IPS-20b (cell line): Measurements from ENCODE around the gene SULT4A1.
"Not testable (repeated sequence)": the region's sequence is repeated elsewhere in the genome, so short reads cannot be mapped to it uniquely, and the experiment has no call there.

ENCODE experiments used
- H3K27ac ChIP-seq: one replicate; pipeline ENCODE4 v1.5.1; 2013; ENCODE audit warnings: low read length
- H3K27me3 ChIP-seq: 2 replicates; pipeline ENCODE4 v1.6.1; 2013; ENCODE audit warnings: mild to moderate bottlenecking, low read length, inconsistent platforms; ENCODE audit not compliant: insufficient read depth
- H3K36me3 ChIP-seq: 2 replicates; pipeline ENCODE4 v1.6.1; 2013; ENCODE audit warnings: low read depth, mild to moderate bottlenecking, inconsistent platforms, low read length, moderate library complexity; ENCODE audit not compliant: insufficient read depth
- H3K4me1 ChIP-seq: 2 replicates; pipeline ENCODE4 v1.6.1; 2013; ENCODE audit warnings: mild to moderate bottlenecking, control low read depth, inconsistent platforms, low read length, moderate library complexity; ENCODE audit not compliant: insufficient read depth
- H3K4me3 ChIP-seq: 2 replicates; pipeline ENCODE4 v1.5.1; 2013; ENCODE audit warnings: mild to moderate bottlenecking, low read length, inconsistent platforms
- H3K9ac ChIP-seq: 2 replicates; pipeline ENCODE4 v1.6.1; 2013; ENCODE audit warnings: low read depth, mild to moderate bottlenecking, inconsistent platforms, low read length, moderate library complexity
- H3K9me3 ChIP-seq: 2 replicates; pipeline ENCODE4 v1.6.1; 2013; ENCODE audit warnings: mild to moderate bottlenecking, low read depth, low read length, inconsistent platforms; ENCODE audit not compliant: insufficient read depth

Gene SULT4A1

GRCh38 chr22:43862074-43862881 lies at the start of gene SULT4A1:
Gene SULT4A1, minus strand, starts transcription at chr22:43862513. Its CDS starts 131 bp downstream, at chr22:43862382.
- H3K36me3 ChIP-seq, result no peaks in the 10 kb centered on the region
- no peak within 1 kb of the TSS for H3K27ac ChIP-seq
- H3K9ac ChIP-seq, result peak within 1 kb of the TSS; percentile 5; the same call in 1 of the 2 replicates
- peaks cover 18% of the 10 kb centered on the region for H3K4me1 ChIP-seq
- H3K4me3 ChIP-seq, result peak within 1 kb of the TSS; percentile 69
- H3K27me3 ChIP-seq, result peaks cover 12% of the 10 kb centered on the region; the same call in 1 of the 2 replicates
- no peaks in the 10 kb centered on the region; the same call in 1 of the 2 replicates for H3K9me3 ChIP-seq

GRCh38 chr22:43911351-43911750 lies 49.0 kb upstream of the SULT4A1 start:
- no peaks in the 10 kb centered on the region for H3K36me3 ChIP-seq
- peaks cover 5% of the 10 kb centered on the region; the same call in 1 of the 2 replicates for H3K4me1 ChIP-seq
- no peaks in the 10 kb centered on the region; the same call in 1 of the 2 replicates for H3K27me3 ChIP-seq
- no peaks in the 10 kb centered on the region for H3K9me3 ChIP-seq
- H3K4me3 ChIP-seq, result no peak overlapping the region
- H3K27ac ChIP-seq, result no peak overlapping the region
- H3K9ac ChIP-seq, result no peak overlapping the region

- H3K27ac ChIP-seq, result no peak overlapping the region
- no peak overlapping the region for H3K9ac ChIP-seq
- no peak overlapping the region for H3K4me3 ChIP-seq
- H3K36me3 ChIP-seq, result no peaks in the 10 kb centered on the region
- H3K9me3 ChIP-seq, result no peaks in the 10 kb centered on the region
- H3K4me1 ChIP-seq, result peaks cover 5% of the 10 kb centered on the region; the same call in 1 of the 2 replicates
- H3K27me3 ChIP-seq, result no peaks in the 10 kb centered on the region; the same call in 1 of the 2 replicates
Measured at GRCh38 chr22:43910178-43910695, 47.9 kb upstream of the SULT4A1 start.

GRCh38 chr22:43909708-43910107 lies 47.4 kb upstream of the SULT4A1 start:
- peaks cover 5% of the 10 kb centered on the region; the same call in 1 of the 2 replicates for H3K4me1 ChIP-seq
- H3K9me3 ChIP-seq, result no peaks in the 10 kb centered on the region
- H3K27me3 ChIP-seq, result no peaks in the 10 kb centered on the region; the same call in 1 of the 2 replicates
- H3K4me3 ChIP-seq, result no peak overlapping the region
- no peak overlapping the region for H3K9ac ChIP-seq
- no peaks in the 10 kb centered on the region for H3K36me3 ChIP-seq
- H3K27ac ChIP-seq, result no peak overlapping the region

- Histone ChIP-seq H3K27me3 (no peaks in the 10 kb centered on the region; the same call in 1 of the 2 replicates), H3K9ac (no peak overlapping the region), H3K27ac (no peak overlapping the region), H3K4me1 (peaks cover 1% of the 10 kb centered on the region; the same call in 1 of the 2 replicates), H3K4me3 (no peak overlapping the region), H3K9me3 (no peaks in the 10 kb centered on the region), H3K36me3 (no peaks in the 10 kb centered on the region)
Measured at GRCh38 chr22:43905681-43906080, 43.4 kb upstream of the SULT4A1 start.

GRCh38 chr22:43904412-43904811 lies 42.1 kb upstream of the SULT4A1 start:
- H3K4me3 ChIP-seq, H3K9me3 ChIP-seq, H3K27me3 ChIP-seq: not testable (repeated sequence)

GRCh38 chr22:43903033-43903432 lies 40.7 kb upstream of the SULT4A1 start:
- not testable (repeated sequence) for H3K36me3 ChIP-seq, H3K4me1 ChIP-seq, H3K4me3 ChIP-seq, H3K9ac ChIP-seq, H3K27me3 ChIP-seq, H3K9me3 ChIP-seq, H3K27ac ChIP-seq

More at GRCh38 chr22:43904412-43904811, 42.1 kb upstream of the SULT4A1 start:
- H3K27ac ChIP-seq, H3K36me3 ChIP-seq, H3K4me1 ChIP-seq, H3K9ac ChIP-seq: not testable (repeated sequence)

GRCh38 chr22:43901976-43902643 lies 39.8 kb upstream of the SULT4A1 start:
- H3K4me3 ChIP-seq, result no peak overlapping the region
- H3K27ac ChIP-seq, result no peak overlapping the region
- H3K4me1 ChIP-seq, result no peaks in the 10 kb centered on the region
- H3K9me3 ChIP-seq, result no peaks in the 10 kb centered on the region
- H3K36me3 ChIP-seq, result no peaks in the 10 kb centered on the region
- H3K27me3 ChIP-seq, result no peaks in the 10 kb centered on the region; the same call in 1 of the 2 replicates
- no peak overlapping the region for H3K9ac ChIP-seq

GRCh38 chr22:43900206-43900605 lies 37.9 kb upstream of the SULT4A1 start:
- Histone ChIP-seq H3K36me3 (no peaks in the 10 kb centered on the region), H3K9me3 (no peaks in the 10 kb centered on the region), H3K4me3 (no peak overlapping the region), H3K4me1 (no peaks in the 10 kb centered on the region), H3K27me3 (no peaks in the 10 kb centered on the region; the same call in 1 of the 2 replicates), H3K27ac (no peak overlapping the region), H3K9ac (no peak overlapping the region)

GRCh38 chr22:43897751-43898261 lies 35.5 kb upstream of the SULT4A1 start:
- Histone ChIP-seq H3K4me3 (no peak overlapping the region), H3K9me3 (no peaks in the 10 kb centered on the region)

GRCh38 chr22:43895986-43896645 lies 33.8 kb upstream of the SULT4A1 start:
- Histone ChIP-seq H3K9me3 (no peaks in the 10 kb centered on the region), H3K36me3 (no peaks in the 10 kb centered on the region), H3K27me3 (peaks cover 26% of the 10 kb centered on the region), H3K4me1 (no peaks in the 10 kb centered on the region), H3K4me3 (no peak overlapping the region), H3K9ac (no peak overlapping the region), H3K27ac (no peak overlapping the region)

More at GRCh38 chr22:43897751-43898261, 35.5 kb upstream of the SULT4A1 start:
- Histone ChIP-seq H3K27me3 (peaks cover 9% of the 10 kb centered on the region), H3K36me3 (no peaks in the 10 kb centered on the region), H3K4me1 (no peaks in the 10 kb centered on the region), H3K9ac (no peak overlapping the region), H3K27ac (no peak overlapping the region)
